NCI-H2196 (cell line): Measurements from ENCODE around the gene NDOR1.
"Not testable (repeated sequence)": the region's sequence is repeated elsewhere in the genome, so short reads cannot be mapped to it uniquely, and the experiment has no call there.

Source experiments
- DNase-seq: peaks from one replicate; lab custom pipeline; 2025; ENCODE audit not compliant: unreplicated experiment; lab: John Stamatoyannopoulos, UW

The NDOR1 gene

DNA sequence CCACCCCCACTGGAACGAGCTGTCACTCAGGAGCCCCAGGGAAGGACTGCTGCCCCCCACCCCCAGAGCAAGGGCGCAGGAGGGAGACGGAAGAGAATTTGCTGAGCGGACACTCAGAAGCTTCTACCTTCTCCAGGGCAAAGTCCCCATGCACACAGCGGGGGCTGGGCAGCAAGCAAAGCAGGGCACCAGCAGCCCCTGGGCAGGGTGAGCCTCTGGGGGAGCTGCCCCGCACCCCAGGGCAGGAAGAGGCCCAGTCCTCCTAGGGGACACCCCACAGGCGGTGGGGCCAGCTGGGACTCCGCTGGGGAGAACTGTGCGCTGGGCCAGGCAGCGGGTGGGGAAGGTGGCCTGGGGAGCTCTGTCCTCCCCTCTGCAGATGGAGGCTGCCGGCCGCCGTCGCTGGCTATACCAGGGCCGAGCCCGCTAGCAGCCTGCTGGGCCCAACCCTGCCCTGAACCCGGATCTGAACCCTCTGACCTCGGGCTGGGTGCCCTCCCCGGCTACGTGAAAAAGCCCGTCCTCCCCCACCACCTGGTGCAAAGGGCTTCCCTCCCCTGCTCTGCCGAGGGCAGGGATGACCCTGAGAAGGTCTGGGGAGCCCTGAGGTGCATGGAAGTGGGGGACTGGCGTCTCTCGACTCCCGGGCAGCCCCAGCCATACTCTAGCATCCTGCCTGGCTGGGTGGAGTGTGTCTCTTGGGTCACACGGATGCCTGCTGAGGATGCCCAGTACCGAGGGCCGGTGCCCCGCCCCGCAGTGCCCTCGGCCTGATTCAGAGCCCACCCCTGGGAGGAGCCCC is 24.6 kb downstream of the NDOR1 start:
- no peak for DNase-seq

DNA sequence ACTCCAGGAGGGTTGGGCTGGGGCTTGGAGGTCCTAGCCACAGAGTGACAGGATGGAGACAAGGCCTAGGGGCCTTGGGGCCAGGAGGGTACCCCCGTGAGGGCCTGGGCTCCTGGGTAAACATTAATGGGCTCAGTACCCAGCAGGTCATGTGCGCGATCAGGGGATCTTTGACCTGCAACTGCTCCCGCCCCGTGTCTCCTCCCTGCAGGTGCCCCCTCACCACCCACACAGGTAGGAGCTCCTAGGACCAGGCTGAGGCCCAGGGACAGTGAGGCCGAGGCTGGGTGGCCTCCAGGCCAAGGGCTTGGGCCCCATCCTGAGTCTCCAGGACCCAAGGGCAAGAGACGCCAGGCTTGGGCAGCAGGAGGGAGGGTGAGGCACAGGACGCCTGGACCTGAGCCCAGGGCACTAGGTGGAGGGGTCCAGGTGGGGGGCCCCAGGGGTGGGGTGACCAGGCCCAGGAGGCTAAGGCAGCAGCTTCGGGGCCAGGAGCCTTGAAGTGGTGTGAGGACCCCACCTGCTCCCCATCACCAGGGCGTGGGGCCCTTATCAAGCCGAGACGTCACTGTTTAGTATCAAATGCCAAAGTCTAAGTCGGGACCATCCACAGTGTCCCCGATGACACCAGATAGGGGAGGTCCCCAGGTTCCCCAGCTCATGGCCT is 25.3 kb downstream of the NDOR1 start, which contains the start of gene SLC34A3:
Gene SLC34A3, plus strand, starts transcription at position 197 of the 667 bp plus-strand sequence. CDS start 802 bp downstream, outside the sequence.
- no peak for DNase-seq

DNA sequence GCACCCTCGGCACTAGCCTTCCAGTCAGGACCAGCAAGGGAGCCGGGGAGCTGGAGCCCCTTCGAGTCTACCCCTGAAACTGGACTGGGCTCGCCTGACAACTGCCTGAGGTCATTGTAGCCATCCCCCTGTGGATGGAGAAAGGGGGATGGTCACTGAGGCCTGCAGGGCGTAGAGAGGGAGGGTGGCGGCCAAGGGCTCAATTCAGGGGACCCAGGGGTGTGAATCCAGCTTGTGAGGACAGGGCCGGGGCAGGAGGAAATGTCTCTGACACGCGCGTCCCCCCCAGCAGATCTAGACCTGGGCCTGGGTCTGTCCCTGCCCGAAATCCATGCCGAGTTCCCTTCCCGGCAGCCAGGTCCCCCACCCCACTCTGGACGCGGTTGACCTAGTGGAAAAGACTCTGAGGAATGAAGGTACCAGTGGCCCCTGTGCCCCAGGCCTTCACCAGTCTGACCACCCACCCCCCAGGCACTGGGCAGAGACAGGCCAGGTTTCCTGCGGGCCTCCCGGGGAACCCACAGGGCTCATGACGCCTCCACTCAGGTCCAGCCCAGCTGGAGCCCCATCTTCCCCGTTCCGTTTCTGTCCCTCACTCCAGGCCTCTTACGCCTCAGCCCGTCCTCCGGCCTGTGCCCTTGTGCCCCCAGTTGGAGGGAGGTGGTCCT is 26.0 kb downstream of the NDOR1 start:
- no peak for DNase-seq

DNA sequence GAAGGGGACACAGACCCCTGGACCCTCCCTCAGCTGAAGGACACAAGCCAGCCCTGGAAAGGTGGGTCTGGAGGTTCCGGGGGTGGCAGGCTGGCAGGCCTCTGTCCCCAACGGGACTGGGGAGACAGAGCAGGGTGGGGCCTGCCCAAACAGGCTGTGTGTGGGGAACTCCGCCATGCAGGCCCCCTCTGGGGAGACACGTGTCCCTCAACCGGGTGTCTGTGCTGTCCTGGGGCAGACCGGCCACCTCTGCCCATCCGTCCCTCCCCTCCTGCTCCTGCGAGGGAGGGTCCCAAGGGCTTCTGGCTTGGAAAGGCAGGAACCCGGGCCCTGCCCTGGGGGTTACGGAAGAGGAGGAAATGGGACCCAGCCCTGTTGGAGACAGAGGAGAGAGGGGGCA is 26.6 kb downstream of the NDOR1 start:
- DNase-seq: no peak

DNA sequence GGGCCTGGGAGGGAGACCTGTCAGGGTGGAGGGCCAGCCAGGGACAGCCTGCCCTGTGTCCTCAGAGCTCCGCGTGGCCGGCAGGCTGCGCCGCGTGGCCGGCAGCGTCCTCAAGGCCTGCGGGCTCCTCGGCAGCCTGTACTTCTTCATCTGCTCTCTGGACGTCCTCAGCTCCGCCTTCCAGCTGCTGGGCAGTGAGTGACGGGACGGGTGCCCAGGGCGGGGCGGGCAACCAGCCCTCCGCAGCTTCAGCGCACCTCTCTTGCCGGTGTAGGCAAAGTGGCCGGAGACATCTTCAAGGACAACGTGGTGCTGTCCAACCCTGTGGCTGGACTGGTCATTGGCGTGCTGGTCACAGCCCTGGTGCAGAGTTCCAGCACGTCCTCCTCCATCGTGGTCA is 27.0 kb downstream of the NDOR1 start:
- DNase-seq: no peak

DNA sequence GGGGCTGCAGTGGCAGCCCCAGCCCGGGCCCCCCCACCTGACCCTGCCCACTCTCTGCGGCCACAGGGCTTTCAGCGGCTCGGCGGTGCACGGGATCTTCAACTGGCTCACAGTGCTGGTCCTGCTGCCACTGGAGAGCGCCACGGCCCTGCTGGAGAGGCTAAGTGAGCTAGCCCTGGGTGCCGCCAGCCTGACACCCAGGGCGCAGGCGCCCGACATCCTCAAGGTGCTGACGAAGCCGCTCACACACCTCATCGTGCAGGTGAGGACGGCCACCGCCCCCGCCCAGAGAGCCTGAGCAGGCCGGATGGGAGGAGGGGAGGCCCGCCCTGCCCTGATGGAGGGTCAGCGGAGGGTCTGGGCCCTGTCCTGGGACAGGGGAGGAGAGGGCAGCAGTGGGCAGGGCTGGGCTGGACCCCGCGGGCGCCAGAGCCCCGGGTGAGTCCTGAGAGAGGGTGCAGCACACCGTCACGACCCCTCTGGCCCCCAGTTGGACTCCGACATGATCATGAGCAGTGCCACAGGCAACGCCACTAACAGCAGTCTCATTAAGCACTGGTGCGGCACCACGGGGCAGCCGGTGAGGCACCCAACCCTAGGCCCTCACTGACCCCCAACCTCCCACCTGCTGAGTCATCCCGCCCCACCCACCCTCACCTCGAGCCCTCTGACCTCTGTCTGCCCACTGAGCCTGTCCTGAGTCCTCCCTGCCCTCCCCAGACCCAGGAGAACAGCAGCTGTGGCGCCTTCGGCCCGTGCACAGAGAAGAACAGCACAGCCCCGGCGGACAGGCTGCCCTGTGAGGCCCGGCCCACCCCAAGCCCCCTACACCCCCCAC is 27.9 kb downstream of the NDOR1 start:
- no peak for DNase-seq

DNA sequence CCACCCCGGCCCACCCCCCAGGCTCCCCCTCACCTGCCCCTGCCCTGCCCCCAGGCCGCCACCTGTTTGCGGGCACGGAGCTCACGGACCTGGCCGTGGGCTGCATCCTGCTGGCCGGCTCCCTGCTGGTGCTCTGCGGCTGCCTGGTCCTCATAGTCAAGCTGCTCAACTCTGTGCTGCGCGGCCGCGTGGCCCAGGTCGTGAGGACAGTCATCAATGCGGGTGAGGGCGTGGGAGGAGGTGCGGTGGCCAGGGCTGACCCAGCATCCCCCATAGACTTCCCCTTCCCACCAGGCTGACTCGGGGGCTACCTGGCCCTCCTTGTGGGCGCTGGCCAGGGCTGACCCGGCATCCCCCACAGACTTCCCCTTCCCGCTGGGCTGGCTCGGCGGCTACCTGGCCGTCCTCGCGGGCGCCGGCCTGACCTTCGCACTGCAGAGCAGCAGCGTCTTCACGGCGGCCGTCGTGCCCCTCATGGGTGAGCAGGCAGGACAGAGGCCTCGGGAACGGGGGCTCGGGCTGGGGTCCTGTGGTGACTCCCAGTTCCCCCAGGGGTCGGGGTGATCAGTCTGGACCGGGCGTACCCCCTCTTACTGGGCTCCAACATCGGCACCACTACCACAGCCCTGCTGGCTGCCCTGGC is 28.7 kb downstream of the NDOR1 start:
- DNase-seq: no peak

DNA sequence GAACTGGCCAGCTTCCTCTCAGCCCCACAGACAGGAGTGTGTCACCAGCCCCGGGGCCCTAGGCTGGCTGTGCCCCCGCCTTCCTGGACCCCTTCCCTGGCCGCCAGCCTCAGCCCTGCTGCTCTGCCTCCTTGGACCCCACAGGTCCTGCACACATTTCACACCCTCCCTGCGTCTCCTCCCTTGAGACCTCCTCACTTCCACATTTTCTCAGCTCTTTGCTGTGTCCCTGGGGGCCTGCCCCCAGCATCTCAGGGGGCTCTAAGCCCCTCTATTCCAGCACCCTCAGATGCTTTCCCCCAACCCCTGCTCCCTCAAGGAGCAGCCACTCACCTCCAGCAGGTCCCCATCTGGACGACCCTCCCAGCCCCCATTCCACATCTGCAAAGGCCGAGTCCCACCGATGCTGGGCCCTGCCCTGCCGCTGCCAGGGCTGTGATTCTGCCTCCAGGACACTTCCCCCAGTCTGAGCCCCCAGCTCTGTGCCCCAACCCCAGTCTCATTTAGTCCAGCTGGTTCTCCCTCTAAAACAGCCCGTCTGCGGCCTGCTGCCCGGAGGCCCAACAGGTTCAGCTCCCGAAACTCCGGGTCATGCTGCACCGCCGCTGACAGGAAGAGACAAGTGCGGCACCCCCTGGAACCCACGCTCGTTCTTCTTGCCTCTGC is 29.4 kb downstream of the NDOR1 start:
- DNase-seq: no peak

DNA sequence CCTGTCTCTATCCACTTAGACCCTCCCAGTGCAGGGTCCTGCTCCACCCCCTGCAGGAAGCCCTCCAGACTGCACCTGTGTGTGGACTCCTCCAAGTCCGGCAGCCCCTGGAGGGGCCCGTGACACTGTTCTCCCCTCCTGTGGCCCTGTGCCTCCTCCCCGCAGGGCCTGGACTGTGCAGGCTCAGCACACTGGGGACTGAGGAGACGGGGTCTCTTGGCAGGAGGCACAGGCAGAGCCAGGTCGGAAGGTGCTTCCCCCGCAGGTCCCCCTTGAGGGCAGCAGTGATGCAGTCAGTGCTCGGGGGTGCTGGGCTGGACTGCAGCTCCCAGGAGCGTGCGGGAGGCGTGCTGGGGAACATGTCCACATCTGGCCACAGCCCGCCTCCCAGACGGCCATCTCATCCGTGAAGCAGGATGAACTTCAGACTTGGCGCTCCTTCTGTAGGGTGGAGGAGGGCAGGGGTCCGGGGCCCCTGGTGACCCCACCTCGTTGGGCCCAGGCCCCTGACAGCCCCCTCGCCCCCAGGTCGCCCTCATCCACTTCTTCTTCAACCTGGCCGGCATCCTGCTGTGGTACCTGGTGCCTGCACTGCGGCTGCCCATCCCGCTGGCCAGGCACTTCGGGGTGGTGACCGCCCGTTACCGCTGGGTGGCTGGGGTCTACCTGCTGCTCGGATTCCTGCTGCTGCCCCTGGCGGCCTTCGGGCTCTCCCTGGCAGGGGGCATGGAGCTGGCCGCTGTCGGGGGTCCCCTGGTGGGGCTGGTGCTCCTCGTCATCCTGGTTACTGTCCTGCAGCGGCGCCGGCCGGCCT is 30.1 kb downstream of the NDOR1 start:
- no peak for DNase-seq

DNA sequence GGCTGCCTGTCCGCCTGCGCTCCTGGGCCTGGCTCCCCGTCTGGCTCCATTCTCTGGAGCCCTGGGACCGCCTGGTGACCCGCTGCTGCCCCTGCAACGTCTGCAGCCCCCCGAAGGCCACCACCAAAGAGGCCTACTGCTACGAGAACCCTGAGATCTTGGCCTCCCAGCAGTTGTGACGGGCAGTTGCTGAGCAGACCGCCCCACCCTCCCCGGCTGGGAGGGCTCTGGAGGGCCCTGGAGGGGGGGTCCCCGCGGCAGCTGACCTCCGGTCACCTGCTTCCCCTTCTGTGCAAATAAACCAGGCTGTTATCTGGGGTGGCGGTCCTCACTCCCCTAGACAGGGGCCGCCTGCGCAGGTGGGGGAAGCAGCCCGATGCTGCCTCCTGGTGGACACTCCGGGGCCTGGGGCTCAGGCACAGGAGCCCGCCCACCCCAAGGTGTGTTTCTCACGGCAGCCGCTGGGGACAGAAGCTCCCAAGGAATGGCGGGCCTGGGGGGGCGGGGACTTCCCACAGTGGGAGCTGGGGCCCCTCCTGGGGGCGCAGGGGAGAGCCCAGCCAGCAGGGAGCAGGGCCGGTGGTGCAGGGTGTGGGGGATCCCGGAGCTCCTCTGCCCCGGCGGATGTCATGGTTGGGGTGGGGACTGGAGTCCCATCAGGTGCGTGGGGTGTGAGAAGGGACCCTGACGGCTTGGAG is 30.9 kb downstream of the NDOR1 start:
- DNase-seq: peak; percentile 86

DNA sequence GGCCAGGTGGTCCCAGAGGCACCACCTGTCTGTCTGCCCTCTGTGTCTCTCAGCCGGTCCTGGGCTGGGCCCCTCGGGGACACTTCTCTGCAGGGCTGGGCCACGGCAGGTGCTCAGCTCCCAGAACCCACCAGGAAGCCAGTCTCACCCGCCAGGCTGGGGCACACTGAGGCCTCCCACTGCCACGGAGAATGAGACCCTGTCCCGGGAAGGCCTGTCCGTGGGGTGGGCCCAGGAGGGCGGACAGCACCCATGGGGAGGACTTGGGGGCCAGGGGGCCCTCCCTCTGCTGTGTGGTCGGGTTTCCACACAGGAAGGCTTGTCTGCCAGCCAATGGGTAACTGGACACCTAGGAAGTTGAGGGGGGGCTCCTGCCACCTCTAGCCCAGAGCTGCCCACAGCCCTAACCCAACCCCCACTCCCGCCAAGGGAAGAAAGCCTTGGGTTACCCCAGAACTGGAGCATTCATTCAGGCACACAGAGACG is 31.5 kb downstream of the NDOR1 start:
- DNase-seq: peak; percentile 87

DNA sequence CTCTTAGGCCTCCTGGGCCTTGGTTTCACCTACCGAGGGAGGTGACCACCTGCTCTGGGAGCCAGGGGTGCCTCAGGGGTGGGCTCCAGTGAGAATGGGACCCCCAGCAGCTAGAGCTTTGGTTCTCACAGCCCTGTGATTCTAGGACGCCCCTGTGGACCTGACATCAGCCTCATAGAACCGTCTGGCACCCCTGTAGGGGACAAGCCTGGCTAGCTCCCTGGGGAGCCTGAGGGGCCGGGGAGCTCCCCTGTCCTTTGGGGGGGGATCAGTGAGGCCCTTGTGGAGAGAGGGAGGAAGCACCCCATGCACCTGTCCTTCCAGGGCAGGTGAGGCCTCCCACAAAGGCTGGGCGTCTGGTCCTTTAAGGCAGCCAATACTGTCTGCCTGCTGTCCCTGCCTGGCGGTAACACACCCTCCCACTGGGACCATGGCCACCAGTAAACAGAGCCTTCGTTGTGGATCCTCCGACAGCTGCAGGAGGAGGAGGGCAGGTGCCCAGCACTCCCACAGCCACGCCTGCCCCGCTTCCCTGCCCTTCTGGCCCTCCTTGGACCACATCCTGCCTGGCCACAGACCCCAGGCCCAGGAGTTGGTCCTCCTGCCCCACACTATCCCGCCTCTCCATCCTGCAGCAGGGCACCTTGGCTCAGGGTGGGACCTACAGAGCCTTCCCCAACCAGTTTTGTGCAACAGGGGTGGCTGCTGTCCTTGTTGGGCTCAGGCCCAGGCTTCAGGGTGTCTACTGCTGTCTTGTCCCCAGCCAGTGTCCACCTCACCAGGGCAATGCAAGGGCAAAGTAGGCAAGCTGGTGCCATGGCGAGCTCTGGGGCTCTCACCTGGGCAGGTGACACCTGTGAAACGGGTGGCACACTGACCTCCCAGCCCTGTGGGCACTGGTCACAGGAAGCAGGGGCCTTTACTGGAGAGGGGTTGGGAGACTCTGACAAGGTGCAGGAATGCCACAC is 32.5 kb downstream of the NDOR1 start:
- DNase-seq: peak; percentile 88

DNA sequence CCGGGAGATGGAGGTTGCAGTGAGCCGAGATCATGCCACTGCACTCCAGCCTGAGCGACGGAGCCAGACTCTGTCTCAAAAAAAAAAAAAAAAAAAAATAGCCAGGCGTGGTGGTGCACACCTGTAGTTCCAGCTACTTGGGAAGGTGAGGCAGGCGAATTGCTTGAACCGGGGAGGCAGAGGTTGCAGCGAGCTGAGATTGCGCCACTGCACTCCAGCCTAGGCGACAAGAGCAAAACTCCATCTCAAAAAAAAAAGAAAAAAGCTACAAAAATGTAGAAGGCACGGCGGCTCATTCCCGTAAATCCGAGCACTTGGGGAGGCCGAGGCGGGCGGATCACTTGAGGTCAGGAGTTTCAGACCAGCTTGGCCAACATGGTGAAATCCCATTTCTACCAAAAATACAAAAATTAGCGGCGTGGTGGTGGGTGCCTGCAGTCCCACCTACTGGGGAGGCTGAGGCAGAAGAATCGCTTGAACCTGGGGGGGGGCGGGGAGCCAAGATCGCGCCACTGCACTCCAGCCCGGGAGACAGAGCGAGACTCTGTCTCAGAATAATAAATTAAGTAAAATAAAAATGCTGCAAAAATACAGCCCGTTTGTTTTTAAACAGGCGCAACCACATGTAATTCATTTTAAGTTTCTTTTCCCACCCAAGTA is 34.2 kb downstream of the NDOR1 start:
- DNase-seq: not testable (repeated sequence)

DNA sequence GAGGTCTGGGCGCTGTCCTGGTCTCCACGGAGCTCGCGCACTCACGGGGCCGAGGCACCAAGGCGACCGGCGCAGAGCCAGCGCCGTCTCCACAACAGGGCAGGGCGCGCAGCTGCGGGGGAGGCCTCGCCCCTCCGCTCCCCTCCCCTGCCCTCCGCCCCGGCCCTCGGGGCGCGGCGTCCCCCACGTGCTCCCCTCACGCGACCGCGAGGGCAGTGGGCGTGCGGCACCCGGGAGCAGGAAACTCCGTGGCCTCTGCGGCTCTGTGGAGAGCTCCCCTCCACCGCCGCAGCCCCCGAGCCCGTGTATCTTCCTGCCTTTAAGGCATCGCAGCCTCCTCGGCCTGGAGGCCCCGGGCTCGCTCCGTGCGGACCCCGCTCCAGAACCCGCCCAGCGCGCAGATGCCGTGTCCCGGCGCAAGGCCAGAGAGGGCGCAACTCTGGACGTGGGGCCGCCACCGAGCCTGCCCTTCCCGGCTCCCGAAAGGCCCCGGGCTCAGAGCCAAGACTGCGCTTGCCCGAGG is 34.9 kb downstream of the NDOR1 start:
- DNase-seq: peak; percentile 61

DNA sequence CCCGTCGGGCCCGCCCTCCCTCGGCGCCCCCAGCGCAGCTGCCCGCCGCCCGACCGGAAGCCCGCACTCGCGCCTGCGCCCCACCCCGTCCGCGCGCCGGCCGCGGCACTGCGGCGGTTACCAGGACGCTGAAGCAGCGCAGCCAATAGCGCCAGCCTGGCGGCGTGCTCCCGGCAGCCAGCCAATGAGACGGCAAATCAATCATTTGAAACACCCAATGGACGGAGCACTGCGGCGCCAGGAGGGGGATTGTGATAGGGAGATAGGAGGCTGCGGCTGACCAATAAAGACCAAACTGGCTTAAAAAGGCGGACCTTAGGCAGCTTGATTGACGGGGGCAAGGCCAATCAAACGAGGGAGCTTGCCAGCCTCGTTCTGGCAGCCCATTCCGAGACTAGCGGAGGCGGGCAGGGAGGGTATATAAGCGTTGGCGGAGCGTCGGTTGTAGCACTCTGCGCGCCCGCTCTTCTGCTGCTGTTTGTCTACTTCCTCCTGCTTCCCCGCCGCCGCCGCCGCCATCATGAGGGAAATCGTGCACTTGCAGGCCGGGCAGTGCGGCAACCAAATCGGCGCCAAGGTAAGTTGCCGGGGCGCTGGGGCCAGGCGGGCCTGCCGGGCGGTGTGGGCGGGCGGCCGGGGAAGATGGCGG is 35.5 kb downstream of the NDOR1 start, which contains the start of gene TUBB4B:
Gene TUBB4B, plus strand, starts transcription at position 447 of the 649 bp plus-strand sequence. Its CDS starts 74 bp downstream, at position 521.
- peak; percentile 98 for DNase-seq
